Mucosa of stomach (tissue), 1 donor: Measurements from ENCODE around the gene ZNF407.

Experiments used
- H3K27me3 ChIP-seq: one replicate; pipeline ENCODE4 v1.7.0; 2013; ENCODE audit warnings: mild to moderate bottlenecking, low read length; ENCODE audit not compliant: control insufficient read depth, insufficient read depth
- H3K36me3 ChIP-seq: one replicate; pipeline ENCODE4 v1.7.0; 2013; ENCODE audit warnings: low read length; ENCODE audit not compliant: control insufficient read depth, insufficient read depth
- H3K4me1 ChIP-seq: one replicate; pipeline ENCODE4 v1.7.0; 2013; ENCODE audit warnings: mild to moderate bottlenecking, low read length; ENCODE audit not compliant: control insufficient read depth, insufficient read depth
- H3K4me3 ChIP-seq: one replicate; pipeline ENCODE4 v1.7.0; 2013; ENCODE audit warnings: low read length
- H3K9ac ChIP-seq: one replicate; pipeline ENCODE4 v1.7.0; 2013; ENCODE audit warnings: mild to moderate bottlenecking, low read length, moderate library complexity
- H3K9me3 ChIP-seq: one replicate; pipeline ENCODE4 v1.7.0; 2013; ENCODE audit warnings: mild to moderate bottlenecking, low read length, moderate library complexity; ENCODE audit not compliant: control insufficient read depth
- donor health status: Pancreatic carcinoma.

ZNF407 gene

DNA sequence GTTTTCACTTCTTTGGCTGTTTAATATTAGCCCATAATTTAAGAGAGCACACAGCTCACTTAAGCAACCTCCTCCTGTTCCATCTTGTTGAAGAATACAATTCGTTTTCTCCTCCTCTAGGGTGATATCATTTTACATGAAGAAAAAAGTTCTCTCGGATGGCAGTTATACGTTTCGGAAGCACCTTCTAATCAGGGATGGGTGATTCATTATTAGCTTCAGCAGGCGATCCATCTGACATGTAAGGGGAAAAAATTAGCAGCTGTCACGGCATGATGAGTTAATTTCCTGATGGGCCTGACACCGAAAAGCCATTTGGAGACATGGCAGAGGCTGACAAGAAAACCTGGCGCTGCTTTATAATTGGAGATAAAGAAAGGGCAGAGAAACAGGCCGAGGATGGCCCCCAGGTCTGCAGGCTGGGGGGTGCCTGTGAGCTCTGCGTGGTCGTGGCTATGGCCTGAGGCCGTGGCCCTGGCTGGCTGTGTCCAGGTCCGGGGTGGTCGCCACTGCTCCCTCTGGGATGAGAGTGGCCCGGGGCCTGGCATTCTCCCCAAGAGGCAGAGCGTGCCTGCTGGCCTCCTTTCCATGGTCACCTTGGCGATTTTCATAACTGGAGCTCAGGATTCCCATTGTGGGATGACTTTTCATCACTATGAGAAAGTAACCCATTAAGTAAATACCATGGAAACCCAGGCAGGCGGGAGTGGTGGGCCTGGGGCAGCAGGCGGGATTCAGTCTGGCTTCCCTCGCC lies 471.2 kb downstream of the ZNF407 start:
- no peaks in the 10 kb centered on the region for H3K9me3 ChIP-seq
- peaks cover 11% of the 10 kb centered on the region for H3K4me1 ChIP-seq
- no peaks in the 10 kb centered on the region for H3K27me3 ChIP-seq
- H3K36me3 ChIP-seq = no peaks in the 10 kb centered on the region
- no peak overlapping the region for H3K9ac ChIP-seq
- H3K4me3 ChIP-seq = no peak overlapping the region

DNA sequence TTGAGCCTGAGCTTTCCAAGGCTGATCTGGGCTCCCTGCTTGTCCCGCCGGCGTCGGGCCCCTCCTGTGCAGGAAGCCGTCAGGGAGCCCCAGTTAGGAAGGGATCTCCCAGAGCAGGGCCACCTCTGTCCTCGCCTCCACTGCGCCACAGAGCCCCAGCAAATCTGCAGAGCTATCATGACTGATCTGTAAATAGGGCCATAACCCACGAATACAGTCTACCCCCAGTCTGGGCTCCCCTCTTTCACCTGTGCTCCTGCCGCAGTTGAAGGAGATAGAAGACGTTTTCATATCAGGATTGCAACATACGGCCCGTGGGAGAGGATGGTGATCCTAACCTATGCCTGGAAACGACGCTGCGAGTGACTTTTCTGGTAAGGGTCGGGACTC lies 472.6 kb downstream of the ZNF407 start:
- Histone ChIP-seq H3K36me3 (no peaks in the 10 kb centered on the region), H3K9me3 (no peaks in the 10 kb centered on the region), H3K4me1 (peaks cover 11% of the 10 kb centered on the region), H3K27me3 (no peaks in the 10 kb centered on the region), H3K9ac (no peak overlapping the region), H3K4me3 (no peak overlapping the region)

DNA sequence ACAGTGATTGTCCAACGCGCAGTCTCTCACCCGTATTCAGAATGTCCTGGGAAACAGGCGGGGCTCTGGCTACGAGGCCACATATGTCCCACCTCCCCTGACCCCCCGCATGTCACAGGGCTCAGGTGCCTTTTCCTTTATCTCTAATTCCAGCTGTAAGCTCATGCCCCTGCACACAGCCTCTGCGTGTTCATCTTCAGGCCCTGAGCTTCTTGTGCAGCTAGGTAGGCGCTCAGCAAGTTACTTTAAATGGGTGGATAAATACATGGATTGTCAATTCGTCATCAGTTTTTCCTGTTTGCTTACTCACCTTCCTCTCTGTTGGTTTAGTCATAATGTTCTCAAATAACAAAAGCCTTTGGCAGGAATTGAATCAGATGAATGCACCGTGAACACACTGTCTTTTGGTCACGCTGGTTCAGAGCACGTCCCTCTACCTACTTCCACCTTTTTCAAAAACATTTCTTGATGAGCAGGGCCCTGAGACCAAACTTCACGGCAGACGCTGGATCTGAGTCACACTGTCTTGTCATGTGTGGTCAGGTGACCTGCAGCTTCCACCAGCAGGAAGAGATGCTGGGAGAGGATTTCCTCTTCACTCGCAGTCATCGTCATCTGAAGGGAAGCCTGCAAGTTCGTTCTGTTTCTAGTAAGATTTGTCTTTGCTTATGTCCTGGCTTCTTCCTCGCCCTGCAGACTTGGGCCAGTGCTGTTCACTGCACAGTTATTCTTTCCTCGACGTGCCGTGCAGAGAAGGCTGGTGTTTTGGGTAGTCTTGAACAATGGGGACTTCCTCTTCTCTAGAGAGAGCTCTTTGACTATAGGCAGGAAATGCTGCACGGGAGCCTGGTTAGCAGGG lies 473.2 kb downstream of the ZNF407 start:
- Histone ChIP-seq H3K4me1 (peaks cover 11% of the 10 kb centered on the region), H3K9me3 (no peaks in the 10 kb centered on the region), H3K27me3 (no peaks in the 10 kb centered on the region), H3K36me3 (no peaks in the 10 kb centered on the region), H3K9ac (no peak overlapping the region), H3K4me3 (no peak overlapping the region)

DNA sequence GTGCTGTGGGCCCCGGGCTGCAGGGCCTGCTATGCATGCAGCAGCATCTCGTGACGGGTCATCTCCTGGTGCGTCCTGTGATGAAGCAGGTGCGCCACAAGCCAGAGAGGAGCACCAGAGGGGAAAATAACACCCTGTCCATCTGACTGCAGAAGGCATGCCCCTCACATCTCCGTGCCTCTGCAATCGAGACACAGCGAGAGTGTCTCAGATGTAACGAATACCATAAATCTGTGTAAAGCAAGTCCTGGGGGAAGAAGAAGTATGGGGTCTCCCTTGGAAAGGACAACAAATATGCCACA lies 473.8 kb downstream of the ZNF407 start:
- no peaks in the 10 kb centered on the region for H3K9me3 ChIP-seq
- H3K27me3 ChIP-seq = no peaks in the 10 kb centered on the region
- H3K4me1 ChIP-seq = peaks cover 11% of the 10 kb centered on the region
- H3K36me3 ChIP-seq = no peaks in the 10 kb centered on the region
- H3K4me3 ChIP-seq = no peak overlapping the region
- no peak overlapping the region for H3K9ac ChIP-seq

DNA sequence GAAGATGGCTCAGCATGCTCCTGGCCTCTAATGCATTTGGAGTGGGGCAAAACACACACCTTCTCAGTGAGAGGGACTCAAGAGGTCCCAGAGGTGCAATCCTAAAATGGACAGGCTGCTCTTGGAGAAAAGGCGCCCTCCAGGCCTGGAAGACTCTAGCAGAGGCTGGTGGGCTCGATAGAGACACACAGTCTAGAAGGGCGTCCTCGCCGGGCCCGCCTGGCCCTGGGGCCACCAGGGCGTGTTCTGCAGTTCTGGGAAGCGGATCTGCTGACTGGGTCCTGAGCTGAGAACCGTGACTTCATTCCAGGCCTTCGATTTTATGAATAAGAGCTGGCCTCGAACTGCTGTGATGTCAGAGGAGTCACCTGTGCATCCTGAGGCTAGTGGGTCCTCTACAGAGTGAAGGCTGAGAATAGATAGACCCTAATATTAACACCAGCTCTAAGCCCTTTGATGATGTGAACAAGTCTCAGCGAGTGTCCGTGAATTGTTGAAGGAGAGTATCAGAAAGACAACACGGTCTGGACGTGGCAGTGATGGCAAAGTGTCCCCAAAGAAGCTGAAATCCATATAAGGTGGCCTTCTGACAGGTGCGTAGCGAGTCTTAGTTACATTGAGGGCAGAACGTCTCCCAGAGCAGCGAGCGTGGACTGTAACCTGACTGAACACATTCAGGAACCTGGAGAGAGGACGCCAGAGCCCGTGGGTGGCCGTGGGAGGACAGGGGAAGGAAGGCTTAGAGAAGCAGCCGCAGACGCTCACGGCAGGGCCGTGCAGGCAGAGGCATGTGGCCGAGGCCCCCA lies 474.4 kb downstream of the ZNF407 start:
- Histone ChIP-seq H3K4me1 (peaks cover 11% of the 10 kb centered on the region), H3K27me3 (no peaks in the 10 kb centered on the region), H3K4me3 (no peak overlapping the region), H3K9me3 (no peaks in the 10 kb centered on the region), H3K9ac (no peak overlapping the region), H3K36me3 (no peaks in the 10 kb centered on the region)

DNA sequence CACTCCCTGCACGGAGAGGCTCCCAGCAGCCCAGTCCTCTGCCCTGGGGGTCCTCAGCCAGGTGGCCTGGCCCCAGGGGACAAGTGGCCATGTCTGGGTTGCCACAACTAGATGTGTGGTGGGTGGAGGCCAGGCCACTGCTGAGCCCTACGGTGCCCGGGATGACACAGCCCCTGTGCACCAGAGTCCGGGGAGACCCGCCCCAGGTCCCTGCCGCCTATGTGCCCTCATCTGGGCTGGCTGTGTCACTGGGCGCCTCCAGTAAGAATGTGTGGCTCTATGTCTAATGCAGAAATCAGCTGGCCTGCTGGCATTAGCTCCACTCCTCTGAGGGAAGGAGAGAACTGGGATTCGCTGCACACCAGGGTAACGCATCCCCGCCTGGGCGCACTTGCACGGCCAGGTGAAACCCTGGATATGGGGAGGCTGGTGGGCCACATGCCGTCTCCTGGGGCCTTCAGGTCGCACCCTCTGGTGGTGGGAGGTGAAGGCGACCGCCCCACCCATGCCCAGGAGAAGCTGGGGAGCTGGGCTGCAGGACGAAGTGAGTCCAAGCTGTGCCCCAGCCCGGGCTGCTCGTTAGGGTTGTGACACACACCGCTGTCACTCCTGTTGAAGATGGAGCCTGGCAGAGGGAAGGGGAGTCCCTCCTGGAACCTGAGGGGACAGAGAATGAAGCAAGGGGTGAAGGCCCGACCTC lies 475.2 kb downstream of the ZNF407 start:
- Histone ChIP-seq H3K4me3 (no peak overlapping the region), H3K4me1 (peaks cover 11% of the 10 kb centered on the region), H3K36me3 (no peaks in the 10 kb centered on the region), H3K9me3 (no peaks in the 10 kb centered on the region), H3K27me3 (no peaks in the 10 kb centered on the region), H3K9ac (no peak overlapping the region)

DNA sequence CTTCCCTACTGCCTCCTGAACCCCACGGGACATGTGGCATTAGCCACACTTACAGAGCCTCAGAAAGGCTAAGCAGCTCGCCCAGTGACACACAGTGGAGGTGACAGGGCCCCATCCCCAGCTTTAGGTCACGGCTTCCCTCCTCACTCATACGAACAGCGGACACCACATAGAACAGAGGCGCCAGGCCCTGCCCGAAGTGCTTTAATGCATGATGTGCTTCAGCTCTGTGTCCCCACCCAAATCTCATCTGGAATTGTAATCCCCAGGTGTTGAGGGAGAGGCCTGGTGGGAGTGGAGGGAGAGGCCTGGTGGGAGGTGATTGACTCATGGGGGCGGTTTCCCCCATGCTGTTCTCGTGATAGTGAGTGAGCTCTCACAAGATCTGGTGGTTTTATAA lies 476.0 kb downstream of the ZNF407 start:
- Histone ChIP-seq H3K9ac (no peak overlapping the region), H3K36me3 (no peaks in the 10 kb centered on the region), H3K4me1 (peaks cover 11% of the 10 kb centered on the region), H3K9me3 (no peaks in the 10 kb centered on the region), H3K27me3 (no peaks in the 10 kb centered on the region), H3K4me3 (no peak overlapping the region)

DNA sequence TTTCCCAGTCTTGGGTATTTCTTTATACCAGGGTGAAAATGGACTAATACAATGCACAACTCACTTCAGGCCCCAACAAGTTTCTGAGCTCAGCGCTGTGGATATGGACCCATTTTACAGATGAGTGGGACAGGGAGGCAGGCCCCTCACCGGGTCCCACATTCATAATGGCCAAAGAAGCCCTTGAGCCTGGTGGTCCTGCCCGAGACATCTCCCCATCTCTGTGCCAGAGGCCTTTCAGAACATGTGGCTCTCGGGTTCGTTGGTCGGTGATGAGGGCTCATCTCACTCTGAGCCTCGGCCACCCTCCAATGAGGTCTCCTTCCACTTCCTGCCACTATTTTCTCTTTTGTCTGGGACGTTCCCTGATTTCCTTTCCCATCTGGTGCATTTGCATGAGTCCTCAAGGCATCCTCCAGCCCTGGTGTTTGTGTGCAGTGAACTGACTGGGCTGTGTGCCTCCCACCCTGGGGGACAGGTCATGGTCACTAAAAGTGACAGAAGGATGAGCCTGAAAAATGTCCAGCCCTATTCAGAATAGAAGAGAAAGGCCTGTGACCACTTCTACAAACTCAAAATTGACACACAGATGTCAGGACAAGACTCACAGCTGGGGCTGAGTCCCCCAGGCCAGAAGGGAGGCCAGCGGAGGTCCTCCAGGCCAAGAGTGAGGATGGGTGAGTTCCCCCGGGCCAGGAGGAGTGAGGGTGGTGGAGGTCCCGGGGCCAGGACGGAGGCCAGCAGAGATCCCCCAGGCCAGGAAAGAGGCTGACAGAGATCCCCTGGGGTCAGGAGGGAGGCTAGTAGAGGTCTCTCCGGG lies 476.7 kb downstream of the ZNF407 start:
- Histone ChIP-seq H3K4me3 (no peak overlapping the region), H3K27me3 (no peaks in the 10 kb centered on the region), H3K9ac (no peak overlapping the region), H3K36me3 (no peaks in the 10 kb centered on the region), H3K9me3 (no peaks in the 10 kb centered on the region), H3K4me1 (peaks cover 11% of the 10 kb centered on the region)

DNA sequence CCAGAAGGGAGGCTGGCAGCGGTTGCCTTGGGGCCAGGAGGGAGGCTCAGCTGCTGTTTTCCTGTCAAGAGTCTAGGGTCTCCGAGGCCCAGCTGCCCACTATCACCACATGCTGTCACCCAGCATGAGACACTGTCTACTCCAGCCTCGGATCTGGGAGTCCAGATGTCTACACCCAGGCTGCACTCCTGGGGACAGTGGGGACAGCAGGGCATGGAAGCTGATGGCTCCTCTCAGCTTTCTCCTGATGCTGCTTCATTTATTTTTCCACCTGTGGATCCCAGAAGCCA lies 477.3 kb downstream of the ZNF407 start:
- H3K36me3 ChIP-seq = no peaks in the 10 kb centered on the region
- no peak overlapping the region for H3K4me3 ChIP-seq
- peaks cover 11% of the 10 kb centered on the region for H3K4me1 ChIP-seq
- H3K9me3 ChIP-seq = no peaks in the 10 kb centered on the region
- H3K27me3 ChIP-seq = no peaks in the 10 kb centered on the region
- H3K9ac ChIP-seq = no peak overlapping the region

DNA sequence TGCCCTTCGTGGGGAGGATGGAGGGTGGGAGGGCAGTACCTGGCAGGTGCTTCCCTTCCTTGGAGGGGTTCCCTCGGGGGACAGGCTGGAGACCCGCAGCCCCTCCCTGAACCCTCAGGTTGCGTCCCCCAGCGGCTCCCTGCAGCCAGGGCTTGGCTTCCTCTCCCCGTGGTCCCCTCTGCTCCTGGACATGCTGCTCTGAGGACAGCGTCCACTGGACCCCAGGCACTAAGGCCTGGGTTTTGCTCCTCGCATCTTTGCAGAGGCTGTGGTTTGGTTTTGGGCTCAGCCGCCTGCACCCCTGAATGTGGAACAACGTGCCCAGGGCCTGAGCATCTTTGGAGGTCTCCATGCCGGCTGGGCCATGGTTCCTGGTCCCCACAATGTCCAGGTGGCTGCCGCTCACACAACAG lies 477.8 kb downstream of the ZNF407 start:
- Histone ChIP-seq H3K9ac (no peak overlapping the region), H3K4me3 (no peak overlapping the region), H3K9me3 (no peaks in the 10 kb centered on the region), H3K27me3 (no peaks in the 10 kb centered on the region), H3K36me3 (no peaks in the 10 kb centered on the region), H3K4me1 (peaks cover 8% of the 10 kb centered on the region)

DNA sequence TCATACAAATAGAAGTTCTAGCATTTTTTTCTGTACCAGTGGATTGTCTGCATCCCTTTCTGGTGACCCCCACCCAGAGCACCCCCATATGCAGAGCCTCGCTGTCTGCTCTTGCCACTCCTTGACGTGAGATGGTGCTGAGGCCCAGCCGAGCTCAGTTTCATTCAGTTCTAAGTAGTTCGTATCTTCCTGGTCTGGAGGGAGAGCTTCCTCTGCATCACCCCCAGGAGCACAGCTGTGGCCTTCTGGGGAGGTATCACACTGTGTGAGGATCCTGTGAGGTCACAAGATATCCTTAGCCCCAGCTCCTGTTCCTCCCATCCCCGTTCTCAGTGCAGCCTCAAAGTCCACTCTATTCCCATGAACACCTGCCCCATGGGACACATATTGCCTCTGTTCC lies 478.6 kb downstream of the ZNF407 start:
- H3K9ac ChIP-seq = no peak overlapping the region
- H3K27me3 ChIP-seq = no peaks in the 10 kb centered on the region
- no peaks in the 10 kb centered on the region for H3K9me3 ChIP-seq

More for the DNA sequence above, 478.6 kb downstream of the ZNF407 start:
- no peaks in the 10 kb centered on the region for H3K36me3 ChIP-seq
- H3K4me1 ChIP-seq = no peaks in the 10 kb centered on the region
- no peak overlapping the region for H3K4me3 ChIP-seq
